NOMO-1 treated with DMSO at 0.1 percent for 48 hours (cell line): Measurements from ENCODE around the gene PCCA.

Experiments used
- DNase-seq: peaks from one replicate; lab custom pipeline; 2025; ENCODE audit not compliant: unreplicated experiment; lab: John Stamatoyannopoulos, UW

PCCA gene

DNA sequence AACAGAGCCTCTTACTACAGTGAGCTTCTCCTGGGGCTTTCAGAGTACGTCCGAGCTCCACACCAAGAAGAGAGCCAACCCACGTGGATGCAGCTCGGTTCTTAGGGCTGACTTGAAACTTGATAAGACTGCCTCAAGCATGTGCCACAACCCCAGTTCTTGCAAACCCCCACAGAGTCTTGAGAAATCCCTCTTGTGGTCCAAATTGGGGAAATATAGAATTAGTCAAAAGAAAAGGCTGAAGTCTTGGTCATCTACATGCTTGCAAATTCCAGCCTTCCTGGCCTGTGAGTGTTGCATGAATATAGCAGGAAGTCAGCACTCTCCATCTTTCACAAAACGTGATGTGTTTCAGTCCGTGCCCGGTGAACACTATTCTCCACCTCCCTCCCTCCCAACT, 404.5 kb downstream of the PCCA start:
- DNase-seq, result peak; percentile 71

DNA sequence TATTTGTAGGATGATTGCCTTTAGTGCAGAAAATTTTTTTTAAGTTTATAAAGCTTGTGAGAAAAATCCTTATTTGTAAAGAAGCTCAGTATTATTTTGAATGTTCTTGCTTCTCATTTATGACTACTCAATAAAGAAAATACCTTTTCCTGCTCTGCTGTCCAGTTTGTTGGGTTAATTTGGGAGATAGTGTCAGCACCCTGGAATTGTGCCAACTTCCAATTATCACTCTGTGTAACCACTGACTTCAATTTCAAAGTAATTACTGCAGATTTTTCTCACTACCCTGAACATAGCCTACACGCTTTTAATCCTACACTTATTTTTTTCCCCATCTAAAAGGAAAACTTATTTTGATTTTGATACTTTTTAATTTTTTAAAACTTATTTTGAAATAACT, 406.6 kb downstream of the PCCA start:
- DNase-seq, result no peak

DNA sequence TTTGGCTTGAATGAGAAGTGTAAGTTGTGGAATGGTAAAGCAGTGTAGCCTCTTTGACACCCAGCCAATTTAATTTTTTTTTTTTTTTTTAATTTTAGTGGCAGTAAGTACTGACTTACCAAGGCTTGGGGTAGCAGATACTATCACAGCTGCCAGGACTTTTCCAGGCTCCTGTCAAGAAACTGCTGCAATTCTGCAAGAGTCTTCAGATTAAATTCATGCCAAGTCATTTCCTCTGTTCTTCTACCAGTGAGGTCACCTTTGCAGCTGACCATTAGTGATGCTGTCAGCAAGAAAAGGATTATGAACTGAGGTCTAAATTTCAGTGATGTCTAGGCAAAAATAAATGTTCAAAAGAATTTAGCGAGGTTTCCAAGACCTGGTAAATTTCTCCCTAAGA, 408.5 kb downstream of the PCCA start:
- peak; percentile 13 for DNase-seq

DNA sequence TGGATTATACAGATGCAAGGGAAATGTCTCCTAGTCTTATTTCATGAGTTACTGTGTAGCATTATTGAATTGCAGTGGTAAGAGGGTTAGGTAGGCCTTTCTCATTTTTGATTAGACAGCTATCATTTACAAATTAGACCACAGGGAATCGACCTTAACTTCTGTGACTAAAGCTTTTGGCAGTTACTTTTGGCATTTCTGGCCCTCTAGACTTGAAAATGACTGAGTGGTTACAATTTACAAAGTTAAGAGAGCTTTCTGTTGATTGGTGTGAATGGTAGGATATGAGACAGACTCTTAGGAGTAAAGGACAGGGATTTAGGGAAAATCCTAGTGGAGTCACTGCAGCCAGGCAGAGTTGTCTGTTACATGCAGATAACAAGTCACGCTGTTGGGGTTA, 413.6 kb downstream of the PCCA start:
- no peak for DNase-seq

DNA sequence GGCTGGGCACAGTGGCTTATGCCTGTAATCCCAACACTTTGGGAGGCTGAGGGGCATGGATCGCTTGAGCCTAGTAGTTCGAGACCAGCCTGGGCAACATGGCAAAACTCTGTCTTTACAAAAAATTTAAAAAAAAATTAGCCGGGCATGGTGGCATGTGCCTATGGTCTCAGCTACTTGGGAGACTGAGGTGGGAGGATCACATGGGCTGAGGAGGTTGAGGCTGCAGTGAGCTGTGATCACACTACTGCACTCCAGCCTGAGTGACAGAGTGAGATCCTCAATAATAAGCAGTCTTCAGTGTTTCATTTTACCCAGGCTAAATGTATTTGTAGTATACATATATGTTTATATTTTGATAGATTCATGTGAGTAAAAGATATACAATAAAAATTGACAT, 414.7 kb downstream of the PCCA start:
- no peak for DNase-seq

DNA sequence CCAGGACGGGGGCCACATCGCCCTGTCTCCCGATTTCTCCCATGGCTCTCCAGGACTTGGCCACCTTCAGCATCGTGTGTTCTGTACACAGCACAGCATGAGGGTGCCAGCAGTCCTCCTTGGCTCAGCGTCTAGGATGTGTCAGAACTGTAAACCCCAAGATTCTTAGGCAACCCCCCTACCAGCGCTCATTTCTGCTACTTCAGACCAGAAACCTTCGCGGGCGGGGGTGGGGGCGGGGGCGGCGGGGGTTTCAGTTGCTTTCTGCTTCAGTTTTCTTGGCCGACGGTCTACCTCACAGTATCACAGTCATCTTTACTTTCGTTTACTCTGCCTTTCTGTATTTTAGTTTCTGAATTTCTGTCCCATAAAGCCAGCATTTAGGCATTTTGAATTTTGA, 417.3 kb downstream of the PCCA start:
- no peak for DNase-seq

DNA sequence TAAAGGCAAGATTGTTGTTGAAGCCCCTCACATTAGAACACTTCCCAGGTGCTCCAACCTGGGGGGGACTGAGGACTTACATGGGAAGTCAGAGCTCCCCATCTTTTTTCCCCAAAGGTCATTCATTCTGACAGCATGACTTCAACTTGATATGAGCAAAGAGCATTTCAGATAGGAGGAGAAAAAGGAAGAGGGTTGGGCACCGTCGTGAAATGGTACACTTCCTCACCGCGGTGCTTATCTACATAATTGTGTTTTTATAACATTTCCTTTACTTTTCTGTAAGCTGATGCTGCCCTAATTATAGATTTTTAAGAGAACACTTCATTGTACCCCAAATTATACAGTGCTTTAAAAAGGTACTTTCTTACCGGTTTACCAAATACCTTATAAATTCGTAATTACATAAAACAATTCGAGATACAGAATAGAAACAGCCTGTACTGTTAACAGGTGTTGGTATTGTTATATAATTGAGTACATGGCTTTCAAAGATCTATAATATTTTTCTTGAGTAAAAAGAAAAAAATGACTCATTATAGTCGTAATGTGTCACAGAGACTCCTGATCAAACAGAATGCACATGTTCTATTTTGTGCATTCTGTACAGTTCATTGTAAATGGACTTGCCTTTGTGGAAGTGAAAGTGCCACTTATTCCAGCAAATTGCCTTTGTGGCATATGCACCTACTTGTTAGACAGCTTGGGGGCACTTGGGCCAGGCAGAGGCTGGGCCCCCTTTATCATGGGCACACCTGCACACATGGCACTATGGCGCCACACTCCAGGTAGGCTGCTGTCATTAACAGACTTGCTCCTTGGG, 417.9 kb downstream of the PCCA start:
- peak; percentile 76 for DNase-seq

DNA sequence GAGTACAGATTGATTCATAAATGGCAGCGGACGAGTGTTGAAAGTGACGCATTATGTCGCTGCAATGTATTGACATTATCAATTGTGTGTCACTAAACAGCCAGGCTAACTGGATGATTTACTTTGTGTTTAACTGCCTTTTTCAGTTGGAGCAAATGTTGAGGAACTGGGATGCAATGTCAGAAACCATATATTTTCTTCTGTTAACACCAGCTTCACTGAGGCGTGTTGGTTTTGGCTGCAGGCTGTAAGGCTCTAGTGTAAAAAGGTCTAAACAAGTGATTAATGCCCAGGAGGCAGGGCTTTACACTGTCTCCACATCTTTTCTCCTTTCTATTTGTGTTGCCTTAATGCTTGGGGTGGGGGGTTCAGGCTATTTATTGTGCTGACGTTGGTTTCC, 419.6 kb downstream of the PCCA start:
- no peak for DNase-seq

DNA sequence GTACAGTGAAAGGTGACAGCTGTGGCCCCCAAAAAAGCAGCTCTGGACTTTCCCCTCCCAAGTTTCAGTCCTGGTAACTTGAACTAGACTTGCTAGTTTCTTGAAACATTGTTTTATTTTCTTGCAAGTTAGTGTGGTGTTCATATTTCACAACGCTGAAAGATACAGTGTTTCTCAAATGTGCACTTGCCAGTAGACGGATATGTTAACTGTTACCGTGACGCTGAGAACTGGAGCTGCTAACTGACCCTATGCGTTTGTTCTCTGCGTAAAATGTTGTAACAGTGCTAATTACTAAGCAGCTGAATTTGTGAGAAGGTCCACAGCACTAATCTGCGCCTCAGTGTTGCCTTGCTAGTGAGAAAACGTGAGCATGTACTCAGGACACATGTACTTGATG, 420.1 kb downstream of the PCCA start:
- peak; percentile 6 for DNase-seq

DNA sequence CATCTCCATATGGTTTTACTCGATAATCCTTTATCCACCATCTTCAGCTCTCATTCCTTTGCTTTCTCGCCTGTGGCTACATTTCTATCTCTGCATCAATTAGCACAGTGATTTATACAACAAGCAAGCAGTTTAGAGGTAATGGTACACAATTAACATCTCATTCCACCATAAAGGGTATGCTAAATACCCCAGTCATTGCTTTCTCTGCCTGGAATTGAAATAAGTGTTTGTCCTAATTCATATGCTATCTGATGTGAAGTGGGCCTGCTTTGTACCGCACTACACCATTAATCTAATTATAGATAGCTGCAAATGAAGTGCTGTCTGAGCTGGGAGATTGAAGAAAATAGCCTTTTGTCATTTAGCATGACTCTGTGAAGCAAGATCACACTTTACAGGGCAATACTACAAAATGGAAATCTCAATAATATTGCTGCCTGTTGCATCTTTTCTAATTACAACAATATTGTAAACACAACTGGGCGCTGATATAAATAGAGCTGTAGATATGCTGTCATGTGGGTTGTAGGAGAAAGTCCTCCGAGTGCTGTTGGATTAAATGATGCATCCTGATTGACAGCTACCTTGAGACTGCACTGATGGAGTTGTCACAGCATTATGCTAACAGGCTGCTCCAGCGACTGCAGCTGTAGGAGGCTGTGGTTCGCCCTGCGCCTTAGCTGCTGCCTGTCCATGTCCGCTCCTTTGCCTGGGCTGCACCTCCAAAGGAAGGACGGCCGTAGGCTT, 421.5 kb downstream of the PCCA start:
- DNase-seq, result no peak

DNA sequence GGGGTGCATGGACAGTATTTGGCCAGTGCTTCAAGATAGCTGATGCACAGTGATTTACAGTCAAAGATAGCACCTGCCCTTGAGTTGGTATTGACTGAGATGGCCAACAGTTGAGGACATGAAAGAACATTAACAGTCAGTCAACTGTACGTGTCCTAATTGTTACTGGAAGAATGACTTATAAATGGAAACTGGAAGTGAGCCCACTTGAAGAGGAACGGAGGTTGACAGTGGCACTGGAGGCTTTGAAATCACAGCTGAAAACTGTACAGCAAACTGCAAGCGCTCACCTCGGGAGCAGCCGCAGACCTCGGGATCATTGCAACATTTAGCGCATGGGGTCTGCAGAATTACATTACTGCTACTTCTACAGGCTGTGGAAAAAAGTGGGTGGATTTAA, 422.6 kb downstream of the PCCA start:
- DNase-seq, result peak; percentile 39

DNA sequence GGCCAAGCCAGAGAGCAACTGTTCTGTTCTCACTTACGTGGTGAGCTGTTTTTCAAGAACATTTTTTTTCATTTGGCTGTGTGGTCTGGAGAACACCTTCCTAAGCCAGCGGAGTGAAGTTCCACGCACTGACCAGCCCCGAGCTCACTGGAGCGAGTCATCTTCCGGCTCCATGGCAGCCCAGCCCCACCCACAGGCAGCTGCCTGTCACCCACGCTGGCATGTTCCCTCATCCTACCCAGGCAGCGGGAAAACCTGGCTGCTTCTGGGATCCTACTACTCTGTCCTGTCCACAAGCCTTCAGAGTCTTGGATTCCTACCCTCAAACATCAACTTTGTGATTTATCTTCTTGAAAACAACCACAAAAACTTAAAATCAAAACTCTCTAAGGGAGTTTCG, 423.5 kb downstream of the PCCA start:
- DNase-seq, result no peak

DNA sequence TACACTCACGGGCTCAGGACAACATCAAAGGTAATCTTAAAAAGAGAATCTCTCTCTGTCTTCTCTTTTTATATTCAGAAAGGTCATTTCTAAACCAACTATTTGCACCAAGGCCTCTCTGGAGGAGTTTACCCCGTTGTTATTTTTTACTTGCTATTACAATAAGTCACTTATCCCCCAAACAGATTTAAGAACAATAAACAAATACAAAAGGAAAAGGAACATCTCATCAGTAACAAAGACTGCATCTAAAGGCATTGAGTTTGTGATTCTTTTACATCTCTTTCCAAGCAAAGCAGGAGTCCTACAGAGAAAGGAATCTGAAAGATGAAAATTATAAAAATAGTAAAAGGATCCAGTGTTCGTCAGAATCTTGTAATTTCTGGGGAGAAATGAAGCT, 424.3 kb downstream of the PCCA start:
- no peak for DNase-seq

DNA sequence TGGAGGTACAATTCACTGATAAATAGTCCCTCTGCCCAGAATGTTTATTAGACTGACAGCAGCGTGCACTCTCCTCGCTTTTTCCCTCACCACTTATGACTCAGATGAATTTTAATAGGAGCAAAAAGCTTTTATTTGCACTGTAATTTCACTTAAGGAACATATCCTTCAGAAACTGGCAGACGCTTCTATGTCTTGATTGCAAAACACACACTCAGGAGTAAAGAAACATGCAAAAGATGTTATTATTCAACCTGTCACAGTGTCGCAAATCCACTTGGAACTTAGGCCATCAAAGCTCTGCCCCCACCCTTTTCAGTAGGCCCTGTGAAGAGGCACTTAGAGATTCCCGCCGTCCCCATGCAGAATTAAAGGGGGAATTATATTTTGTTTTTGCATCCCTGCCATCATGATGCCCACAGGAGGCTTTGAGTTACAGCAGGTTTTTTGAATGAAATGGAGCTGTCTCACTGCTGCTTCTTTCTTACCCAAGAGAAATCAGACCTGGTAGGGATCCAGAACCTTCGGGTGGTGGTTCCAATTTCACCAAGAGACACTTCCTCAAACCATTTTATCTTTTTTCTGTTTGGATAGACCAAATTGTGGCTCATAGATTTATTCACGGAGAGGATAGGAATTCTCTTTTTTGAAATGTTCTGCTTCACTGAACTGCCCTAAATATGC, 425.2 kb downstream of the PCCA start:
- peak; percentile 61 for DNase-seq

DNA sequence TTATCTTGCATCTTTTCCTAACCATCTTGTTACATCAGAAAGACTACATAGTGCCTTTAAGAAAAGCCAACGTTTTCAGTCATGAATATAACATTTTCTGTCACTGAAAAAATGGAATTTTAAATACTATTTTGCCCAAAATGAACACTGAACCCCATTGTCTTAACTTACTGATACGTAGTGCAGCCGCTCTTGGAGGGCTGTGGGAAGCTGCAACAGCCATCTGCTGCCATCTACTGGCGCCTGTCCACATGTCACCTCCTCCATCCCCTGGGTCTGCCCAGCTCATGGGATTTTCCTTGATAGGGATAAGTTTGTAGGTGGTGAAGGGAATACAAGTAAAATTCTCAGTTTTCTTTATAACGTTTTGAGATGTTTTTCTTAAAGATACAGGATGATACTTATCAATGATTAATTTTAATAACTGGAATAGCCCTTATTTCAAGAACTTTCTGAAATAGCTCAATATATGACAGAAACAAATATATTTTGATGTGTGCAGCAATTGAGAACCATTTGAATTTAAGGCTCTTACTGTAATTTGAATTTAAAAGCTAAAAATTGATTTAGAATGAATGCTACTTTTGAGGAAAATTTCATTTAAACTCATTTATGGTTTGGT, 426.0 kb downstream of the PCCA start:
- peak; percentile 53 for DNase-seq

DNA sequence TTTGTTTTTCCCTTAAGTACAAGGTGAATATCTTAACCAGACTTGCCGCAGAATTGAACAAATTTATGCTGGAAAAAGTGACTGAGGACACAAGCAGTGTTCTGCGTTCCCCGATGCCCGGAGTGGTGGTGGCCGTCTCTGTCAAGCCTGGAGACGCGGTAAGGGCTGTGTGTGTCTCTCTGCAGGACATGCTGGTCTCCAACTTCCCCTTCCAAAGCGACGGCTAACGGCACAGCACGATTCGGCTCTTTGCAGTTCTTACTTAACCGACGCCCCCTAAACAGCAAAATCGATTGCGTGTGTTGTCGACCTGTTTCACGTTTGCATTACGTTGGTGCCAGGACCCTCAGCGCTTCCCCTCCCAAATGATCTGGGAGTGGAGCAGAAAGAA, 426.5 kb downstream of the PCCA start:
- peak; percentile 63 for DNase-seq

DNA sequence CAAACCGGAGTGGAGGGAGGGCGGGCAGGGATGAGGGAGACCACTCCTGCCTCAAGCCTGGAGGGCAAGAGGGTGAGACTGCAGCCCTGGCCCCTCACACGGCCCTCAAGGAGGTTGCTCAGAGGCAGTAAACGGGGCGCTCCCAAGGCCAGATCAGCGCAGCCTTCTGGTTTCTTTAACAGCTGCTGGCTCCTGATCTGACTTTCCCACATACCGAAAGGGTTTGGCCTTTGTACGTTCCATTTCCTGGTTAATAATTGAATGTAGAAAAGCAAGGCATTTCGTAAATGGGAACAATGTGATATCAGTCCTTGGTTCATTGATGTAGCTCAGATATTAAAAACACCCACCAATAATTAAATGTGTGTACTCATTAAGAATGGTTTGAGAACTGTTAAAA, 428.2 kb downstream of the PCCA start:
- DNase-seq, result no peak

DNA sequence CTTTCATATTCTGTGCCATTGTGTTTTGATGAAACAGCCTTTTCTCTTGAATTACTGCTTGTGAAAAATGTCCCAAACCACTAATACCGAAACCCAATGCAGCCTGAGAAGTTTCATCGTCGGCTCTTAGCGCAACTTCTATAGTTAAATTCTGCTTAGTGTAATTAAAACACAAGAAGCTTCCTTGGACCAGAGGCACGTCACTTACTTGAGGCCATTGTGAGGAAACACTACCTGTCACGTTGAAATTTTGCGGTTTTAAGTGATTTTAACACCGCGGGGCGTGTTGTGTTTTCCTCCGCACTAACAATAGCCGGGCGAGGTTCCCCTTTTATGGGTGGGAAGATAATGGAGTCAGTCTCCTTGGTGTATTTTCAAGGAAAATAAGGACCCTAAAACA, 428.8 kb downstream of the PCCA start:
- DNase-seq, result peak; percentile 61

DNA sequence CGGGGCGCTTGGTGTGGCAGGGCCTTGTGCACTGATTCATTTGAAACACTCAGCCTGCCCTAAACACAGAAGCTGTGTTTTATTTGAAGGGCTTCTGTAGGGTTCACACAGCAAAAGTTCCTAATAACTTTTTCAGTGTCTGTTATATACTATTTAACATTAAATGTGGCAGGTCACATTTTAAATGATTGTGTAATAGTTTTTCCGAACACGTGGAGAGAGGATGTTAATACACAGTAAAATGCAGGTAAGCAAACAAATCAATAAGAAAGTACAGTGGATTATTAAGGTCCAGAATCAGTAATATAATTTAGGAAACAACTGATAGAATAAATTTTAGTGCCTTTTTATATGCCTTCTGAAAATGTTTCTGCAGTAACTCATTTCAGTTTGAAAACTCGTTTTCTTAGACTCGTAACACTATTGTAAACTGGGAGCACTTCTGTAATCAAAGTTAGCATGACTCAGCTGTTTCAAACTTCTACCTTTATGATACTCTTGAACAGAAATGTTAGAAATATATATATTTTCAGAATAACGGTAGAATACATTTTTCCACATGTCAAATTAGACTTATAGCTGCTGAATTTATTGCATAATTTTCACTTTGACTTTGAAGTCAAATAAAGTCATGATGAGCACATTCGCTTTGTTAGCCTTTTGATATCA, 429.6 kb downstream of the PCCA start:
- no peak for DNase-seq

DNA sequence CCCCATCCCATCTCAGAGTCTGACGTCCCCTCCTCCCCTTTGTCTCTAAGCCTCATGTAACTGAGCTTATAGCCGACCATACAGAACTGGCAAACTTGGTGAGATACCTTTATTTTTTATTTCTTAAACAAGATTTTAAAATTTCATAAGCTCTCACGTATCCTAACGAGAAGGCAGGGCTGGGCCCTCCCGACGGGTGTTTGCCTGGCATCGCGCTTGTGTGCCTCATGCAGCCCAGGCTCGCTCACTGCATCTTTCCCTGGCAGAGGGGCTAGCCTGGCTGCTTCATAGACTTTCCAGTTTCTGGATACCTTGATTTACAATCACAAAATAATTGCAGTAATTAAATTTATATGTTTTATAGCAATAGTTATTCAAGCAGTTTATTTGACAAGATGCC, 430.7 kb downstream of the PCCA start:
- no peak for DNase-seq
